HCEC 1CT (cell line): Measurements from ENCODE around the gene DDX41.

Source experiments
- DNase-seq: peaks from one replicate; pipeline ENCODE4 v3.0.0-alpha.2; 2017

Gene DDX41

GRCh38 chr5:177467436-177467835, 49.3 kb downstream of the DDX41 start:
- DNase-seq = no peak

- DNase-seq = no peak
These were observed 49.9 kb downstream of the DDX41 start for GRCh38 chr5:177466861-177467260.

- DNase-seq = no peak
These were observed 51.7 kb downstream of the DDX41 start for GRCh38 chr5:177465044-177465443.

GRCh38 chr5:177462021-177462670, 54.6 kb downstream of the DDX41 start:
- DNase-seq = no peak
